HT1080 (cell line): Measurements from ENCODE around the gene MEDAG. TPM values are rescaled to one million over a fixed set of nuclear protein-coding genes. Genes with fewer than 3 reads are reported as not detected.

Experiments used
- DNase-seq: peaks from one replicate; pipeline ENCODE4 v3.0.0-alpha.2; 2015; ENCODE audit warnings: low read depth
- total RNA-seq: library from RNA; depleted of rRNA; stranded (reverse); fragments of >200 nt; shearing (Covaris generic); gene quantifications from 2 replicates; pipeline ENCODE4 v1.2.3, GENCODE V29; 2014; rRNA removed

MEDAG gene
- total RNA-seq, 1 experiment from 2014 or later: not detected

- DNase-seq: no peak
These were observed 30.9 kb downstream of the MEDAG start for GRCh38 chr13:30936971-30937370.

GRCh38 chr13:30943881-30944280 is 37.8 kb downstream of the MEDAG start:
- DNase-seq: no peak

GRCh38 chr13:30957258-30957943 is 51.3 kb downstream of the MEDAG start:
- no peak for DNase-seq

- DNase-seq: no peak
These were observed 53.6 kb downstream of the MEDAG start for GRCh38 chr13:30959678-30960077.

- DNase-seq: peak; percentile 18
These were observed 57.7 kb downstream of the MEDAG start for GRCh38 chr13:30963791-30964190.

DNA sequence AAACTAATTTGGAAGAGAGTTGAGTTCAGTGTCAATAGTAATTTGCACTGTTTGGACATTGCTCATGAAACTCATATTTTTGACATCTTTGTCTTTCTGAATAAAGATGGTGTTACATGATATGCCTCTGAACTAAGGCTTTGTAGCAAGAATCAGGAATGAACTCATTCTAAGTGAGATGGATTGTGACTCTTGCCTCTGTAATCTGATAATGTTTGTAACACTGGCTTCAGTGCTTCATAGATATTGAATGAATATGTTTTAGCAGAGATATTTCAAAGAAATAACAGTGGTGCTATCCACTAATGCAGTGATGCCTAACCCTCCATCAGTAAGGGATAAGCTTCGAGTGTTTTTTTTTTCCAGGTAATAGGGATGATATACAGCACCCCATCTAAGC is 59.3 kb downstream of the MEDAG start:
- DNase-seq: no peak

DNA sequence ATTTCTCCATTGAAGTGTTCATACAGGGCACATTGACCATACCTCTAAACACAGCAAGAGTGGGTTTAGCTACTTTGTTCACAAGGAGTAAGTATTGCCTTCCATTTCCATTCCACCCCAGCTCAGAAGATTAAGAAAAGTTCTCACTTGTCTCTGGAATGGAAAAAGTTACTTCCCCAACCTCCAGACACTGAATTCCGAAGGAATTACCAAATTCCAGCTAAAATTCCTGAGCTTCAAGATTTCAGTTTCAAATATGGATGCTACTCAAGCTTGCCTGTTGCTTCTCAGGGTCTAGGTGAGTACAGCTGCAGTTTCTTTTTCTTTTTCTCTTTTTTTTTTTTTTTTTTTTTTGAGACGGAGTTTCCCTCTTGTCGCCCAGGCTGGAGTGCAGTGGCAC is 60.0 kb downstream of the MEDAG start:
- no peak for DNase-seq

DNA sequence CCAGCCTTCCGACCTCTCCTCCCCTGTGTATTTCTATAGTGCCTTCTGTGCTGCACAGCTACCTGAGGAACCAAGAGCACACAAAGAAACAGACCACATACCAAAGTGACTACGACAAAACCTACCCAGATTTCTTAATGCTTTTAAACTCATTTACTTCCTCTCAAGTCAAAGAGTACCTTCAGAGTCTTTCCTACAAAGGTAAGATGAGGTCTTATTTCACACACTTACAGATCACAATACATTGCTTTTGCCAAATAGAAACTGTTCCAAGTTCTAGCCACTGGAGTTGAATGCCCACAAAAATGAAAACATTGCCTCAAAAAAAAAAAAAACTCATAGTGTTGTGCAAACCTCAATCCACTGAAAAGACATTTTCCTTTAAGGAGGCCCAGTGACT is 62.8 kb downstream of the MEDAG start:
- DNase-seq: no peak

DNA sequence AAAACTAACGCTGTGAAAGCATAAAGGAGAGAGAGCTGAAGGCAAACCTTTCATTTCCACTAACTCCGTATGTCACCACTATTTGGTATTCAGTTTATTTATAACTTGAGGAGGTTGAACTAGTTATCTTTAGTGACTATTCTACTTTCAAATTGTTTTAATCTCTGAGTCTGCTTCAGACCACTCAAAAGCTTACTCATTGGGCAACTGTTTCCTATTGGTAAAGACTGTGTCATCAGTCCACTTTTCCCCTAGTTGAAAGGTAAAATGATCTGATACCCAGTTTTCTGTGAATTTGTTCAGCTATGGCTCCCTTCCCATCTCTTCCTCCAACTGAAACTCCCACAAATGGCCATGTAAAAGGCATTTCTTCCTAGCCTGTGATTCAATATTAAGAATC is 65.5 kb downstream of the MEDAG start:
- peak; percentile 11 for DNase-seq

GRCh38 chr13:30972888-30973377 is 66.9 kb downstream of the MEDAG start:
- no peak for DNase-seq

GRCh38 chr13:30974350-30974749 is 68.3 kb downstream of the MEDAG start:
- DNase-seq: no peak

Other genes starting within 250 kb of the MEDAG start
- gene ALOX5AP, start 170.7 kb upstream of the MEDAG start, total RNA-seq: 1.0 TPM in 1 of 2 replicates, not detected in the other
- gene TEX26, start 26.4 kb downstream of the MEDAG start, total RNA-seq: not detected in 2 replicates